ENCODE data around the gene FGF11. TPM values are rescaled to one million over a fixed set of nuclear protein-coding genes. Genes with fewer than 3 reads are reported as not detected.

FGF11 gene
- polyA plus RNA-seq, 3 donors, result 2.2 TPM; not detected in 2

- Mint-ChIP-seq H3K4me1 (peaks cover 38% of the 10 kb centered on the region), H3K36me3 (peaks cover 12 to 16% of the 10 kb centered on the region in 2 donors), H3K4me3 (no peak overlapping the region), H3K9me3 (peaks cover 0 to 27% (median 10%) of the 10 kb centered on the region in 7 donors), H3K27ac (no peak overlapping the region), H3K27me3 (ENCODE audit: low read depth in 3 of 3) (peaks cover 82 to 98% (median 95%) of the 10 kb centered on the region in 3 donors)
- Histone ChIP-seq H3K4me2 (replicated peaks; ENCODE audit: extremely low read depth, low read length, poor library complexity, severe bottlenecking) (no peak overlapping the region), H2AFZ (ENCODE audit: insufficient read depth, low read depth, low read length, poor library complexity, severe bottlenecking) (no peak overlapping the region), H3K9me3 (replicated peaks in 1 of 2; ENCODE audit: control insufficient read depth in 1 of 2, insufficient read depth in 1 of 2, low read length in 2 of 2) (peaks cover 0 to 21% of the 10 kb centered on the region in 2 donors), H3K4me1 (ENCODE audit: control insufficient read depth in 1 of 2, insufficient read depth in 2 of 2, low read length in 2 of 2) (peaks cover 32 to 39% of the 10 kb centered on the region in 2 donors), H4K20me1 (ENCODE audit: insufficient read depth, low read length) (peaks cover 5% of the 10 kb centered on the region), H3K27me3 (ENCODE audit: control insufficient read depth in 2 of 2, insufficient read depth in 2 of 2, low read length in 2 of 2) (peaks cover 52 to 94% of the 10 kb centered on the region in 2 donors), H3K36me3 (replicated peaks in 1 of 2; ENCODE audit: control insufficient read depth in 1 of 2, insufficient read depth in 2 of 2, low read length in 2 of 2) (no peaks in the 10 kb centered on the region), H3K9ac (ENCODE audit: insufficient read depth, low read length, poor library complexity, severe bottlenecking) (no peak overlapping the region), H3K27ac (ENCODE audit: low read depth in 1 of 2, low read length in 2 of 2) (no peak overlapping the region), H3K4me3 (replicated peaks in 1 of 3; ENCODE audit: low read depth in 2 of 3, low read length in 3 of 3) (no peak overlapping the region), H3K79me2 (ENCODE audit: insufficient read depth, low read length) (no peaks in the 10 kb centered on the region)
- intact Hi-C loops (cut with micrococcal nuclease), result no loop called here
- TF ChIP-seq CTCF (IDR thresholded peaks at IDR 0.05), result no peak
- DNase-seq, result no peak
- WGBS (ENCODE audit: insufficient coverage), result 100% methylated on average over 2 of the region's 7 CpGs
Measured at GRCh38 chr17:7443499-7444485, 4.5 kb downstream of the FGF11 start.

GRCh38 chr17:7444682-7445618 is 5.6 kb downstream of the FGF11 start, which contains the start of gene CHRNB1:
CHRNB1 (plus strand) TSS chr17:7445061; CDS start chr17:7445128, 67 bp downstream.
- WGBS (ENCODE audit: insufficient coverage), result 2% methylated on average over 50 of the region's 51 CpGs
- Mint-ChIP-seq H3K4me1 (peaks cover 30% of the 10 kb centered on the region), H3K36me3 (peaks cover 10 to 13% of the 10 kb centered on the region in 2 donors), H3K9me3 (peaks cover 0 to 20% (median 10%) of the 10 kb centered on the region in 7 donors), H3K4me3 (peak within 1 kb of the TSS; percentile 78 to 94), H3K27me3 (ENCODE audit: low read depth in 3 of 3) (peaks cover 80 to 94% (median 92%) of the 10 kb centered on the region in 3 donors), H3K27ac (peak within 1 kb of the TSS in 3 of 7 donors; percentile 30 to 66 (median 58))
- Histone ChIP-seq H4K20me1 (ENCODE audit: insufficient read depth, low read length) (no peaks in the 10 kb centered on the region), H3K4me3 (replicated peaks in 1 of 3; ENCODE audit: low read depth in 2 of 3, low read length in 3 of 3) (peak within 1 kb of the TSS; percentile 9 to 72 (median 44)), H3K27ac (ENCODE audit: low read depth in 1 of 2, low read length in 2 of 2) (no peak within 1 kb of the TSS), H3K4me1 (ENCODE audit: control insufficient read depth in 1 of 2, insufficient read depth in 2 of 2, low read length in 2 of 2) (peaks cover 25 to 27% of the 10 kb centered on the region in 2 donors), H3K36me3 (replicated peaks in 1 of 2; ENCODE audit: control insufficient read depth in 1 of 2, insufficient read depth in 2 of 2, low read length in 2 of 2) (no peaks in the 10 kb centered on the region), H3K9ac (ENCODE audit: insufficient read depth, low read length, poor library complexity, severe bottlenecking) (no peak within 1 kb of the TSS), H3K4me2 (replicated peaks; ENCODE audit: extremely low read depth, low read length, poor library complexity, severe bottlenecking) (peak within 1 kb of the TSS; percentile 80), H3K9me3 (replicated peaks in 1 of 2; ENCODE audit: control insufficient read depth in 1 of 2, insufficient read depth in 1 of 2, low read length in 2 of 2) (peaks cover 0 to 15% of the 10 kb centered on the region in 2 donors), H2AFZ (ENCODE audit: insufficient read depth, low read depth, low read length, poor library complexity, severe bottlenecking) (peak within 1 kb of the TSS; percentile 76), H3K79me2 (ENCODE audit: insufficient read depth, low read length) (no peaks in the 10 kb centered on the region), H3K27me3 (ENCODE audit: control insufficient read depth in 2 of 2, insufficient read depth in 2 of 2, low read length in 2 of 2) (peaks cover 43 to 86% of the 10 kb centered on the region in 2 donors)
- intact Hi-C loops (cut with micrococcal nuclease), result no loop called here
- peak; percentile 66 to 72 (median 68) for DNase-seq
- TF ChIP-seq CTCF (IDR thresholded peaks at IDR 0.05), result no peak

All from CD14-positive monocyte (primary cell).